Measurements from ENCODE around the gene KRTAP4-8. TPM values are rescaled to one million over a fixed set of nuclear protein-coding genes. Genes with fewer than 3 reads are reported as not detected.
A peak's percentile ranks its signal among the peaks of the same experiment; 100 is the strongest.
"Not testable (repeated sequence)": the region's sequence is repeated elsewhere in the genome, so short reads cannot be mapped to it uniquely, and the experiment has no call there.

Gene KRTAP4-8
- total and polyA plus RNA-seq, 2 donors (not counting 1 experiment from before 2014, with no cell fraction given): not detected

GRCh38 chr17:41116297-41116696, 18.4 kb upstream of the KRTAP4-8 start:
- Histone ChIP-seq H3K4me3 (replicated peaks in 1 of 4; ENCODE audit: control extremely low read depth in 1 of 4, insufficient read depth in 1 of 4, low read depth in 3 of 4, low read length in 4 of 4) (no peak overlapping the region), H3K79me2 (ENCODE audit: control insufficient read depth, insufficient read depth, low read length) (no peaks in the 10 kb centered on the region), H3K36me3 (ENCODE audit: control insufficient read depth, insufficient read depth, low read length) (no peaks in the 10 kb centered on the region), H3K27me3 (ENCODE audit: control insufficient read depth, insufficient read depth, low read length) (no peaks in the 10 kb centered on the region), H3K9ac (ENCODE audit: insufficient read depth, low read length) (no peak overlapping the region), H4K20me1 (ENCODE audit: control insufficient read depth, extremely low read depth, insufficient read depth, low read length) (no peaks in the 10 kb centered on the region), H3K4me1 (ENCODE audit: control insufficient read depth, extremely low read depth, insufficient read depth, low read length) (no peaks in the 10 kb centered on the region), H2AFZ (ENCODE audit: low read length) (no peak overlapping the region), H3K4me2 (ENCODE audit: extremely low read depth, insufficient read depth, low read length) (no peak overlapping the region), H3K27ac (ENCODE audit: insufficient read depth, low read length) (no peak overlapping the region), H3K9me3 (ENCODE audit: control insufficient read depth, insufficient read depth, low read depth, low read length) (no peaks in the 10 kb centered on the region)
- no peak for DNase-seq (ENCODE audit: low read depth in 2 of 2)
- no peak for TF ChIP-seq CTCF (conservative IDR thresholded peaks at IDR 0.05 in 1 of 2, IDR thresholded peaks at IDR 0.05 in 1 of 2; ENCODE audit: low read depth in 1 of 2, low read length in 2 of 2)
- no peak for TF ChIP-seq EZH2 (IDR thresholded peaks at IDR 0.05; ENCODE audit: low read length, missing control alignments)

GRCh38 chr17:41111151-41111885, 13.4 kb upstream of the KRTAP4-8 start:
- Histone ChIP-seq H2AFZ (ENCODE audit: low read length) (no peak overlapping the region), H3K27ac (ENCODE audit: insufficient read depth, low read length) (no peak overlapping the region), H3K9ac (ENCODE audit: insufficient read depth, low read length) (no peak overlapping the region), H3K79me2 (ENCODE audit: control insufficient read depth, insufficient read depth, low read length) (no peaks in the 10 kb centered on the region), H3K27me3 (ENCODE audit: control insufficient read depth, insufficient read depth, low read length) (no peaks in the 10 kb centered on the region), H3K4me2 (ENCODE audit: extremely low read depth, insufficient read depth, low read length) (no peak overlapping the region), H3K4me1 (ENCODE audit: control insufficient read depth, extremely low read depth, insufficient read depth, low read length) (peaks cover 3% of the 10 kb centered on the region), H4K20me1 (ENCODE audit: control insufficient read depth, extremely low read depth, insufficient read depth, low read length) (no peaks in the 10 kb centered on the region), H3K36me3 (ENCODE audit: control insufficient read depth, insufficient read depth, low read length) (no peaks in the 10 kb centered on the region), H3K4me3 (replicated peaks in 1 of 4; ENCODE audit: control extremely low read depth in 1 of 4, insufficient read depth in 1 of 4, low read depth in 3 of 4, low read length in 4 of 4) (no peak overlapping the region), H3K9me3 (ENCODE audit: control insufficient read depth, insufficient read depth, low read depth, low read length) (no peaks in the 10 kb centered on the region)
- no peak for DNase-seq (ENCODE audit: low read depth in 2 of 2)
- TF ChIP-seq EZH2 (IDR thresholded peaks at IDR 0.05; ENCODE audit: low read length, missing control alignments) (no peak), CTCF (conservative IDR thresholded peaks at IDR 0.05 in 1 of 2, IDR thresholded peaks at IDR 0.05 in 1 of 2; ENCODE audit: low read depth in 1 of 2, low read length in 2 of 2) (no peak)

- H4K20me1 ChIP-seq (ENCODE audit: control insufficient read depth, extremely low read depth, insufficient read depth, low read length); H3K9ac ChIP-seq (ENCODE audit: insufficient read depth, low read length); H3K79me2 ChIP-seq (ENCODE audit: control insufficient read depth, insufficient read depth, low read length); H3K4me2 ChIP-seq (ENCODE audit: extremely low read depth, insufficient read depth, low read length); DNase-seq (ENCODE audit: low read depth in 2 of 2); H2AFZ ChIP-seq (ENCODE audit: low read length); H3K4me1 ChIP-seq (ENCODE audit: control insufficient read depth, extremely low read depth, insufficient read depth, low read length); H3K27me3 ChIP-seq (ENCODE audit: control insufficient read depth, insufficient read depth, low read length); H3K9me3 ChIP-seq (ENCODE audit: control insufficient read depth, insufficient read depth, low read depth, low read length); H3K36me3 ChIP-seq (ENCODE audit: control insufficient read depth, insufficient read depth, low read length); H3K27ac ChIP-seq (ENCODE audit: insufficient read depth, low read length): not testable (repeated sequence)
- peak overlapping the region in 1 of 4 experiments; percentile 21 for H3K4me3 ChIP-seq (replicated peaks in 1 of 4; ENCODE audit: control extremely low read depth in 1 of 4, insufficient read depth in 1 of 4, low read depth in 3 of 4, low read length in 4 of 4)
These were observed 10.9 kb upstream of the KRTAP4-8 start for GRCh38 chr17:41108728-41109386.

All from fibroblast of lung (primary cell).